GM12891 (cell line): ENCODE measurements around the gene ARHGEF12.

Source experiments
- DNase-seq: peaks from one replicate; pipeline ENCODE4 v3.0.0; 2011; ENCODE audit warnings: low spot score; ENCODE audit not compliant: insufficient read length
- FAIRE-seq: peaks from 2 replicates; lab custom pipeline; 2011; peaks lifted over from hg19 to GRCh38; lab: Jason Lieb, UNC
- PAX5 ChIP-seq: IDR thresholded peaks from 2 replicates; pipeline ENCODE4 v1.6.1; 2011; ENCODE audit warnings: low read length, moderate library complexity, mild to moderate bottlenecking; ENCODE audit not compliant: insufficient read depth, severe bottlenecking
- POLR2A ChIP-seq: IDR thresholded peaks from 2 replicates; pipeline ENCODE4 v1.6.1; 2011; ENCODE audit warnings: low read depth, low read length, control low read depth
- POLR2AphosphoS5 ChIP-seq: IDR thresholded peaks from 2 replicates; pipeline ENCODE4 v1.6.1; 2011; ENCODE audit warnings: low read depth, low read length, control low read depth
- POU2F2 ChIP-seq: IDR thresholded peaks from 2 replicates; pipeline ENCODE4 v1.6.1; 2011; ENCODE audit warnings: low read depth, mild to moderate bottlenecking, control low read depth, low read length, moderate library complexity
- SPI1 ChIP-seq: IDR thresholded peaks from 2 replicates; pipeline ENCODE4 v1.6.1; 2011; ENCODE audit warnings: low read depth, low read length, control low read depth
- TAF1 ChIP-seq: IDR thresholded peaks from 2 replicates; pipeline ENCODE4 v1.6.1; 2011; ENCODE audit warnings: low read depth, low read length, control low read depth

The ARHGEF12 gene

DNA sequence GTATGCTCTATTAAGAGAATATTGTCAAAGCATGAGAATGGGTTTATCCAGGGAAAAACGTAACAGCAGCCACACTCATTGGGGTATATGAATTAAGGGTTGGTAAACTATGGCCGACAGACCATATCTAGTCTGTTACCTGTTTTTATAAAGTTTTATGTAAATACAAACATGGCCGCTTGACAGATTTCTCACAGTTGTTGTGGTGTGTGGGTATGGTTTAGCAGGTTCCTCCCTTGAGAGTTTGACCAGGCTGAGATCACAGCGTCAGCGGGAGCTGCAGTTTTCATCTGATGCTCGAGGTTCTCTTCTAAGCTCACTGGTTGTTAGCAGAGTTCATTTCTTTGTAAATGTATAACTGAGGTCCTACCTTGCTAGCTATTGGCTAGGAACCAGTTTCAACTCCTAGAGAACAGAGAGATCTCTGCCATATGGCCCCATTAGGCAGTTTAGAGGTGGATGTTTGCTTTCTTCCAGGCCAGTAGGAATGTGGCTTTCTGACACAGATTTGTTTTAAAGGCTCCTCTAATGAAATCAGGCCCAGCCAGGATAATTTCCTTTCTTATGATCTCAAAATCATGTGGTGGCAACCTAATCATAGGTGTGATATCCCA, 129.8 kb downstream of the ARHGEF12 start:
- DNase-seq, result no peak
- FAIRE-seq, result no peak
- TF ChIP-seq POLR2A, result no peak

DNA sequence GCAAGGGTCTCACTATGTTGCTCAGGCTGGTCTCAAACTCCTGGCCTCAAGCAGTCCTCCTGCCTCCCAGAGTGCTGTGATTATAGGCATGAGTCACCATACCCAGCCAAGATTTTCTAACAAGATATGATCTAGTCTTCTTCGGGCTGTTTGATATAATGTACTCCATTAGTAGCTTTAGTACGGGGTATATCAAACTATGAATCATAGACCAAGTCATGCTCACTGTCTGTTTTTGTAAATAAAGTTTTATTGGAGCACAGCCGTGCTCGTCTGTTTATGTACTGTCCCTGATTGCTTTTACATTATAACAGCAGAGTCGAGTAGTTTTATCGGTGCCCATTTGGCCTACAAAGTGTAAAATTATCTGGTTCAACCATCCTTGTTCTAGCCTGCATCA, 131.4 kb downstream of the ARHGEF12 start:
- DNase-seq (no peak), FAIRE-seq (no peak)
- TF ChIP-seq POLR2A (no peak), POU2F2 (no peak), POLR2AphosphoS5 (no peak), TAF1 (no peak), SPI1 (no peak), PAX5 (no peak)

DNA sequence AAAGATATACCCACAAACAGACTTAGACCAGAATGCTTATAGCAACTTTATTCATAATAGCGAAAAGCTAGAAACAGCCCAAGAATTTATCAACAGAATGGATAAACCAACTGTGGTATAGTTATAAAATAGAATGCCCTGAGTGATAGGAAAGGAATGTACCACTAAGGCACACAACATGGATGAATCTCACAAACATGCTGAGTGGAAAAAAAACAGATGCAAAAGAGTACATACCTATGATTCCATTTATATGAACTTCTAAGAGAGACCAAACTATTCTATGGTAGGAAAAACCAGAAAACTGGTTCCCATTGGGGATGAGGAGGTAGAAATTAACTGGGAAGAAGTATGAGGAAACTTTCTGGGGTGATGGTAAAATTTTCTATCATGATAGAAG, 134.9 kb downstream of the ARHGEF12 start:
- no peak for FAIRE-seq
- DNase-seq, result no peak
- TF ChIP-seq POLR2A (no peak), POU2F2 (no peak), PAX5 (no peak), POLR2AphosphoS5 (no peak), TAF1 (no peak), SPI1 (no peak)

DNA sequence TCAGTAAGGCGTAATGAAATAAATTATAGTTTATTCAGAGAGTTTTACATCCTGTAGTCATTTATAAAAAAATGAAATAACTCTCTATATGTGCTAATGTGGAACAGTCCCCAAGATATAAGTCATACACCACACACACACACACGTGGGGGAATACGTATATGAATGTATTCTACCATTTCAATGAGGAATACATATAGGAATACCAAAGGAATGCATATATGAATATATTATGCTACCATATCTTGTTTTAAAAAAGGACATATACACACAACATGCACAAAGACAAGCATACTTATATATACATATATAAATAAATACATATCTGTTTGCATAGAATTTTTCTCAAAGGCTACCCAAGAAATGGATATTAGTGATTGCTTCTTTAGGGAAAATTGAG, 135.8 kb downstream of the ARHGEF12 start:
- TF ChIP-seq POLR2A (no peak), PAX5 (no peak), POU2F2 (no peak), TAF1 (no peak), POLR2AphosphoS5 (no peak), SPI1 (no peak)
- no peak for DNase-seq

DNA sequence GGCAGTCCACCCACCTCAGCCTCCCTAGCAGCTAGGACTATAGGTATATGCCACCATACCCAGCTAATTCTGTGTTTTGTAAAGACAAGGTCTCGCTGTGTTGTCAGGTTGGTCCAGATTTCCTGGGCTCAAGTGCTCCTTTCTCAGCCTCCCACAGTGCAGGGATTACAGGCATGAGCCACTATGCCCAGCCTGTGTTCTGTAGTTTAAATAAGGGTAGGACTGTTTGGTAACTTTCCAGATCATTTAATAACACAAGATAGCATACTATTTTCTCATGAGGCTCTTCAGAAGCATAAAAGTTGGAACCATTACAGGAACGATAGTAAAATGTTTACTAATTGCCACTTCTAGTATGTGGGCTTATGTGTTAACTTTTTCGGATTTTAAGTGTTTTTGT, 137.3 kb downstream of the ARHGEF12 start:
- DNase-seq (no peak), FAIRE-seq (no peak)
- TF ChIP-seq TAF1, result no peak
- TF ChIP-seq POLR2A, result no peak
- TF ChIP-seq POU2F2, result no peak
- TF ChIP-seq POLR2AphosphoS5, result no peak
- TF ChIP-seq SPI1, result no peak
- no peak for TF ChIP-seq PAX5

More for the DNA sequence above, 135.8 kb downstream of the ARHGEF12 start:
- no peak for FAIRE-seq

DNA sequence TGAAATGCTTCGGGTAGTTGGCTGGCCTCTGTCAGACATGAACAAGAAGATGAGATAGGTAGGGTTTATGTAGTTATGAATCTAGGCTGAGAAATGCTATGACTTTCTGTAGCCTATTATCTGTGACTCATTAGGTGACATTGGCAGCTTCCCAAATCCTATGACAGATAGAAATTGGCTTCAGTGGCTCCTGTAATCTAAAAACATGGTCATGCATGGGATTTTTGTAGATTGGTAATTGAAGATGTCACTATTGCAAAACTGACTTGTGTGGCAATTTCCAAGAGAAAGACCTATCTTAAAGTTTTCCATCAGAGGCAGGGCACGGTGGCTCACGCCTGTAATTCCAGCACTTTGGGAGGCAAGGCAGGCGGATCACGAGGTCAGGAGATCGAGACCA, 145.9 kb downstream of the ARHGEF12 start:
- no peak for FAIRE-seq
- no peak for DNase-seq
- TF ChIP-seq POU2F2 (no peak), SPI1 (no peak), TAF1 (no peak), PAX5 (no peak), POLR2AphosphoS5 (no peak), POLR2A (no peak)

DNA sequence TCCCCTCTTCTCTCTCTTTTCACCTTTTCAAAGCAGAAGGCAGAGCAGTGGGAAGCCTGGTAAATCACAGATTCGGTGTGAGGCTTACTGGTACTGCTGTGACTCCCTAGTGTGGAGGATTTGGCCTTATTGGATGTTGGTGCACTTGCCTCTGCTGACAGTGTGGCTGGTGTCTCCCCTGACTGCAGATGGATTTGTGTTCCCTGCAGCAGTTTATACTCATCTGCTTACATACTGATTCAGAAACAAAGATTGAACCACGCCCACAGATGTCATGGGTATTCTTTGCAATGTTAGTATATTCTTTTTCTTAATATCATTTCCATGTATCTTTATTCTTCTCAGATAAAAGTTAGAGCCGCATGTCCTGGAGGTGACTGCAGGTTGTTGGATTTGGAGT, 148.5 kb downstream of the ARHGEF12 start:
- no peak for TF ChIP-seq POU2F2
- TF ChIP-seq PAX5, result no peak
- TF ChIP-seq POLR2A, result no peak
- TF ChIP-seq TAF1, result no peak
- TF ChIP-seq POLR2AphosphoS5, result no peak
- TF ChIP-seq SPI1, result no peak

DNA sequence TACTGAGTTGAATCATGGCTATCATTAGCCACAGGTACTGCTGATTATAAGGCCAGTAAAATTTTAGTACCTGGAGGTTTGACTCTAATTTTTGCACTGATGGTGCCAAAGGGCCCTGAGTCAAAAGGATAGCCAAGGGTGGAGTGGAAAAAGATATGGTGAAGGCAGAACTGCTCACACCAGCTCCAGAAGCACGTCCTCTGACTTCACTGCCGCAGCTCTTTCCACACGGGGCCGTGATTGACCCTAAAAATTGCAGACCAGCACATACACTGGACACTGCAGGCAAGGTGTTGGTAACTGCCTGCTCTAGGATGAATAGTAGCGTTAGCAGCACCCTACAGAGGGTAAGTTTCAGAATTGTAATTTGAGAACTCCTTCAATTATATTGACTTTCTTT, 149.9 kb downstream of the ARHGEF12 start:
- DNase-seq (no peak), FAIRE-seq (no peak)
- no peak for TF ChIP-seq TAF1
- no peak for TF ChIP-seq POU2F2
- no peak for TF ChIP-seq PAX5
- no peak for TF ChIP-seq SPI1
- TF ChIP-seq POLR2AphosphoS5, result no peak
- TF ChIP-seq POLR2A, result no peak

More for the DNA sequence above, 148.5 kb downstream of the ARHGEF12 start:
- FAIRE-seq, result no peak
- DNase-seq, result no peak

DNA sequence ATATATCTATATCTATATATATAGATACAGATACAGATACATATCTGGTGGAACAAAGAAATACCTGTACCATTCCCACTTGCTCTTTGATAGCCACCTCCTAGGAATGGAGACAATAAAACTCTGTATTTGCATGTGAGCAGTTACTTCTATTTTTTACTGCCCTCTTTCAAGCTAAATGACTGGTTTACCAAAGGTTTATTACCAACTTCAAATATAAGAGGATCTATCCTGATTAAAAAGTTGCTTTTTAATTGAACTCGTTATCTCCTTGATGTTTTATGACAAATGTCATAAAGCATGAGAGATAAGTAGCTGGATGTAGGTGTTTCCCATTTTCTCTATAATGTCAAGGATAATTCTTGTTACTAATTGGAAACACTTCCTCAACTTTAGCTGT, 153.6 kb downstream of the ARHGEF12 start:
- FAIRE-seq (no peak), DNase-seq (no peak)
- TF ChIP-seq POLR2A (no peak), POLR2AphosphoS5 (no peak), POU2F2 (no peak), PAX5 (no peak), TAF1 (no peak), SPI1 (no peak)

DNA sequence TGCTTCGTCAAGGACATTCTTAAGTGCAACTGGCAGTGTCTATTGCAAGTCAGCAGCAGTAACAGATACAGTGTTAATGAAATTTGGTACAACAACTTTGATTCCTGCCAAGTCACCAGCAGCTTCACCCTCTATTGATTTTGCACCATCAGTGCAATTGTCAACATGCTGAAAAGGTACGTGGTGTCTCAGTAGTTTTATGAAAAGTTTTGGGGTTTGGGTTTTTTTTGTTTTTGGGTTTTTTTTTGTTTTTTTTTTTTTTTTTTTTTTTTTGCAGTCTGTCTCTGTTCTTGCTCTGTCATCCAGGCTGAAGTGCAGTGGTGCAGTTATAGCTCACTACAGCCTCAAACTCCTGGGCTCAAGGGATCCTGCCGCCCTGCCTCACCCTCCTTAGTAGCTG, 156.3 kb downstream of the ARHGEF12 start:
- no peak for FAIRE-seq
- TF ChIP-seq POLR2AphosphoS5, result no peak
- TF ChIP-seq POU2F2, result no peak
- TF ChIP-seq POLR2A, result no peak
- TF ChIP-seq SPI1, result no peak
- no peak for TF ChIP-seq PAX5
- TF ChIP-seq TAF1, result no peak
- DNase-seq, result no peak

DNA sequence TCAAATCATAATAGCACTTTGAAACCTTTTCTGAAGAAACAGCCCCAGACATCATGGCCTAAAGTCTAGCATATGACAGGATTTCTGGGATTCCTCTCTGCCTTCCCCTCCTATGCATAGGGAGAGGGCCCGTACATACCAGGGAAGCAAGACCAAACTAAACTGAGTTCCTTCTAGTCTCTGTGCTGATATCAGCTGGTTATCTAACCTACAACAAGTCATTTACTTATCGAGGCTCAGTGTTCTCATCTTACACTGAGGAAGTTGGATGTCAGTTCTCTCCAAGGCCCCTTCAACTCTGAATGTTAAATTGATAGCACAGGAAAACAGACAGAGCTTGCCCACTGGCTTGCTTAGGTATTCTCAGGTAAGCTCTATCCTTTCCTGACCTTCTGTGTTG, 158.4 kb downstream of the ARHGEF12 start:
- FAIRE-seq (no peak), DNase-seq (no peak)
- TF ChIP-seq TAF1 (no peak), PAX5 (no peak), SPI1 (no peak), POLR2A (no peak), POU2F2 (no peak), POLR2AphosphoS5 (no peak)
